ENCODE measurements around the gene OLFM1.

DNA sequence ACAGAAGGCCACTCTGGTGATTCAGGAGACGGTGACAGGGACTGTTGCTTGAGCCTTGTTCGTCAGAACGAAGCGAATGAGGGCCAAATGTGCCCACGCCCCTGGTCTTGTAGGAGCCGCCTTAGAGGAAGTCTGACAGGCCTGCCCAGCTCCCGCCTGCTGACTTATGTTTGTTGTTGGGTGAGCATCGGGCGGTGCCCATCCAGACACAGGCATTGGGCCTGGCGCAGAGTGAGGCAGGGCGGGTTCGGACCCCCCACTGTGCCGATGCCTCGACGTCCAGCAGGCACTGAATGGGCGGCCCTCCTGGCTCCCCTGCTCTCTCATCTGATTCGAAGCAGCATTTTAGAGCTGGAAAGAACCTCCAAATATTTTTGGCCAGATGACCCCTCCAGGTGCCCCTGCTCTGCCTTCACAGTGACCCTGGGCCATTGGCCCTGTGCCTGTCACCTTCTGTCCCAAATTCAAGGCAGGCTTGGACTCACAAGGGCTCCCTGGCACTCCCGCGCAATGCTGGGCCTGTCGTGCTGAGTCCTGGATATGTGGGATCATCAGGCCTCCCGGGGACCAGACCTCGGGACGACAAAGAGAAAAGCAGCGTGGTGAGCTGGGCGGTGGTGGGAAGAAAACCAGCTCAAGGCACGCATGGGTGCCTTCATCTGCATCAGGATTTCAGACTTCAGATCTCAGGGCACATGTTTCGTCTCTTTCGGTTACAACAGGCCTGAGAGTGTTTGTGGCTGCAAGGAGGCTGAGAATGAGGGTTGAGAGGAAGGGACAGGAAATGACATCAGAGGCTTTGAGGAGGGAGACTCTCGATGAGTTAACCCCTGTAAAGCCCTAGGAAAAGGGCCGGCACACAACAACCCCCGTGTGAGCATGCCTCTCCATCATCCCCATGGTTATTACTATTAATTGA is 37.1 kb upstream of the OLFM1 start:
- TF ChIP-seq, protein P1, sequence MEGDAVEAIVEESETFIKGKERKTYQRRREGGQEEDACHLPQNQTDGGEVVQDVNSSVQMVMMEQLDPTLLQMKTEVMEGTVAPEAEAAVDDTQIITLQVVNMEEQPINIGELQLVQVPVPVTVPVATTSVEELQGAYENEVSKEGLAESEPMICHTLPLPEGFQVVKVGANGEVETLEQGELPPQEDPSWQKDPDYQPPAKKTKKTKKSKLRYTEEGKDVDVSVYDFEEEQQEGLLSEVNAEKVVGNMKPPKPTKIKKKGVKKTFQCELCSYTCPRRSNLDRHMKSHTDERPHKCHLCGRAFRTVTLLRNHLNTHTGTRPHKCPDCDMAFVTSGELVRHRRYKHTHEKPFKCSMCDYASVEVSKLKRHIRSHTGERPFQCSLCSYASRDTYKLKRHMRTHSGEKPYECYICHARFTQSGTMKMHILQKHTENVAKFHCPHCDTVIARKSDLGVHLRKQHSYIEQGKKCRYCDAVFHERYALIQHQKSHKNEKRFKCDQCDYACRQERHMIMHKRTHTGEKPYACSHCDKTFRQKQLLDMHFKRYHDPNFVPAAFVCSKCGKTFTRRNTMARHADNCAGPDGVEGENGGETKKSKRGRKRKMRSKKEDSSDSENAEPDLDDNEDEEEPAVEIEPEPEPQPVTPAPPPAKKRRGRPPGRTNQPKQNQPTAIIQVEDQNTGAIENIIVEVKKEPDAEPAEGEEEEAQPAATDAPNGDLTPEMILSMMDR (IDR thresholded peaks at IDR 0.05): no peak
- no peak for TF ChIP-seq POLR2A (IDR thresholded peaks at IDR 0.05)

Data from lower leg skin (tissue), 3 donors.